ENCODE measurements around the gene METTL13. TPM values are rescaled to one million over a fixed set of nuclear protein-coding genes. Genes with fewer than 3 reads are reported as not detected.

METTL13 gene
- total and polyA plus RNA-seq, 2 of the 8 experiments (the other 6 are each of a cell fraction or from before 2014, with no cell fraction given) = 38.1 to 66.3 TPM

DNA sequence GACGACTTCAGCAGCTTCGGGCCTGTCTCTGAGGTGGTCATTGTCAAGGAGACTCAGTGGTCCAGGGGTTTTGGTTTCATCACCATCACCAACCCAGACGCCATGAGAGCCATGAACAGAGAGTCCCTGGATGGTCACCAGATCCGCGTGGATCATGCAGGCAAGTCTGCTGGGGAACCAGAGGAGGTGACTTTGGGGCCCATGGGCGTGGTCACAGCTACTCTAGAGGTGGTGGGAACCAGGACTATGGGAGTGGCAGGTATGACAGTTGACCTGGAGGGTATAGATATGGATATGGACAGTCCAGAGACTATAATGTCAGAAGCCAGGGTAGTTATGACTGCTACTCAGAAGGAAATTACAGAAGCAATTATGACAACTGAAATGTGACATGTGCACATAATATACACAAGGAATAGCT is 19.3 kb upstream of the METTL13 start:
- no peaks in the 10 kb centered on the region for H3K36me3 ChIP-seq (ENCODE audit: control insufficient read depth in 2 of 4, insufficient read depth in 4 of 4, low read length in 3 of 4)
- WGBS, 2 experiments (ENCODE audit: extremely low coverage in 1 of 2, insufficient coverage in 1 of 2, insufficient read length in 1 of 2, insufficient replicate concordance in 2 of 2, low coverage in 1 of 2, low lambda C conversion rate in 2 of 2, missing lambda C conversion rate in 1 of 2) = 88% methylated on average over 6 of the region's 6 CpGs; no CpG with 5 or more reads in 1 of the 2 experiments
- DNase-seq (ENCODE audit: low read depth in 1 of 2, low spot score in 2 of 2) (no peak), FAIRE-seq (no peak)
- ChIA-PET CTCF (ENCODE audit: partially characterized antibody) (interaction anchor here (0.7 to 2.1 kb wide), 6 partner anchors 11 to 130 kb away, joined by 3 to 6 read pairs (median 3); no protein-coding TSS in a partner anchor), POLR2A (ENCODE audit: partially characterized antibody) (interaction anchor here (0.9 kb wide), 1 partner anchor 20 kb away, joined by 3 read pairs; the partner anchor contains the start of gene VAMP4)
- H4K5ac ChIP-seq (ENCODE audit: insufficient read length, low read depth, low read length) = no peak overlapping the region
- H2BK15ac ChIP-seq (ENCODE audit: low read length) = no peak overlapping the region
- H4K20me1 ChIP-seq (replicated peaks in 1 of 2; ENCODE audit: control insufficient read depth in 1 of 2, insufficient read depth in 2 of 2, low read length in 2 of 2) = no peaks in the 10 kb centered on the region
- H3K4me1 ChIP-seq (replicated peaks in 1 of 4; ENCODE audit: control insufficient read depth in 3 of 4, insufficient read depth in 4 of 4, low read length in 3 of 4) = no peaks in the 10 kb centered on the region
- no peak overlapping the region for H3K4me2 ChIP-seq (ENCODE audit: insufficient read depth in 1 of 2, low read depth in 2 of 2, low read length in 2 of 2)
- H3K9ac ChIP-seq (replicated peaks in 1 of 4; ENCODE audit: extremely low read depth in 1 of 4, low read depth in 3 of 4, low read length in 3 of 4) = no peak overlapping the region
- no peak overlapping the region for H2AFZ ChIP-seq (ENCODE audit: low read length)
- no peak overlapping the region for H3K4ac ChIP-seq (replicated peaks; ENCODE audit: insufficient read length, low read depth, low read length)
- no peak overlapping the region for H3K4me3 ChIP-seq (ENCODE audit: extremely low read depth in 1 of 4, insufficient read depth in 2 of 4, low read depth in 3 of 4, low read length in 4 of 4)
- no peak overlapping the region for H3K18ac ChIP-seq (ENCODE audit: extremely low read depth, low read length)
- no peaks in the 10 kb centered on the region for H3K79me2 ChIP-seq (ENCODE audit: control insufficient read depth in 1 of 2, insufficient read depth in 2 of 2, low read length in 2 of 2)
- H3K9me3 ChIP-seq (ENCODE audit: insufficient read depth in 2 of 2, low read depth in 1 of 2, low read length in 1 of 2) = peaks cover 2% of the 10 kb centered on the region in 2 experiments; a peak in 2 of 4 replicates
- no peaks in the 10 kb centered on the region for H3K23me2 ChIP-seq (ENCODE audit: low read depth, low read length)
- no peak overlapping the region for H4K91ac ChIP-seq (replicated peaks; ENCODE audit: insufficient read length, low read length)
- no peak overlapping the region for H2BK20ac ChIP-seq (ENCODE audit: low read length)
- H3K23ac ChIP-seq (ENCODE audit: insufficient read length) = no peak overlapping the region
- H3K27ac ChIP-seq (ENCODE audit: low read depth, low read length) = no peak overlapping the region
- no peaks in the 10 kb centered on the region for H3K79me1 ChIP-seq (ENCODE audit: low read depth, low read length)
- H2BK120ac ChIP-seq (replicated peaks; ENCODE audit: low read depth, low read length) = no peak overlapping the region
- no peak overlapping the region for H2BK12ac ChIP-seq (ENCODE audit: low read depth, low read length)
- TF ChIP-seq SIRT6 (IDR thresholded peaks at IDR 0.05; ENCODE audit: low read length) (no peak), SP2 (IDR thresholded peaks at IDR 0.05; ENCODE audit: low read length) (no peak), FOSL1 (IDR thresholded peaks at IDR 0.05; ENCODE audit: insufficient read depth, low read depth, low read length) (no peak), NRF1 (IDR thresholded peaks at IDR 0.05; ENCODE audit: low read depth, low read length) (no peak), RAD21 (IDR thresholded peaks at IDR 0.05 in 1 of 2, conservative IDR thresholded peaks at IDR 0.05 in 1 of 2; ENCODE audit: low read depth in 2 of 2, low read length in 2 of 2) (no peak)
- H2BK5ac ChIP-seq (ENCODE audit: low read depth, low read length) = no peak overlapping the region
- peaks cover 0 to under 1% (median 0%) of the 10 kb centered on the region in 4 experiments; a peak in 1 of 7 replicates for H3K27me3 ChIP-seq (replicated peaks in 1 of 4; ENCODE audit: control insufficient read depth in 3 of 4, extremely low read depth in 1 of 4, insufficient read depth in 3 of 4, low read length in 3 of 4)
- no peak overlapping the region for H3K14ac ChIP-seq (ENCODE audit: insufficient read length)
- H4K8ac ChIP-seq (ENCODE audit: extremely low read depth, insufficient read depth, low read length) = no peak overlapping the region
- H3K56ac ChIP-seq (replicated peaks; ENCODE audit: insufficient read length, low read depth, low read length) = no peak overlapping the region
- H2AK5ac ChIP-seq (ENCODE audit: low read depth, low read length) = no peak overlapping the region
